HepG2 (cell line): ENCODE data around the gene MCAT. TPM values are rescaled to one million over a fixed set of nuclear protein-coding genes. Genes with fewer than 3 reads are reported as not detected.

Experiments used
- ATF1 ChIP-seq: IDR thresholded peaks from 2 replicates; pipeline ENCODE4 v1.6.1; 2016; ENCODE audit warnings: mild to moderate bottlenecking, control low read depth
- DNMT1 ChIP-seq: sonication (generic); formaldehyde crosslinking; IDR thresholded peaks from 2 replicates; pipeline ENCODE4 v1.5.1; 2020; ENCODE audit warnings: mild to moderate bottlenecking, missing genetic modification reagents
- DNMT3B ChIP-seq: conservative IDR thresholded peaks from 2 replicates; pipeline ENCODE4 v1.6.1; 2016; ENCODE audit warnings: missing biosample characterization, control low read depth
- HOXA3 ChIP-seq: sonication (generic); formaldehyde crosslinking; IDR thresholded peaks from 2 replicates; pipeline ENCODE4 v1.5.0; 2020; ENCODE audit warnings: missing genetic modification reagents
- IRX3 ChIP-seq: sonication (generic); formaldehyde crosslinking; IDR thresholded peaks from 2 replicates; pipeline ENCODE4 v1.8.1; 2023; ENCODE audit warnings: mild to moderate bottlenecking, low read depth, missing genetic modification reagents, borderline replicate concordance
- NFIB ChIP-seq: sonication (generic); formaldehyde crosslinking; IDR thresholded peaks from 2 replicates; pipeline ENCODE4 v1.9.0; 2021; ENCODE audit warnings: missing genetic modification reagents, mild to moderate bottlenecking, borderline replicate concordance
- REL ChIP-seq: sonication (generic); formaldehyde crosslinking; conservative IDR thresholded peaks from 2 replicates; pipeline ENCODE4 v1.8.0; 2022; ENCODE audit warnings: mild to moderate bottlenecking, missing genetic modification reagents, moderate library complexity
- RORA ChIP-seq: sonication (generic); formaldehyde crosslinking; IDR thresholded peaks from 2 replicates; pipeline ENCODE4 v1.5.0; 2020; ENCODE audit warnings: mild to moderate bottlenecking, missing genetic modification reagents, moderate library complexity
- SP4 ChIP-seq: sonication (generic); formaldehyde crosslinking; IDR thresholded peaks from 2 replicates; pipeline ENCODE4 v1.8.1; 2023; ENCODE audit warnings: mild to moderate bottlenecking, missing genetic modification reagents
- ZEB1 ChIP-seq: IDR thresholded peaks from 2 replicates; pipeline ENCODE4 v1.6.1; 2012; ENCODE audit warnings: mild to moderate bottlenecking, low read depth, inconsistent platforms; ENCODE audit not compliant: insufficient replicate concordance
- ZFAT ChIP-seq: sonication (generic); formaldehyde crosslinking; conservative IDR thresholded peaks from 2 replicates; pipeline ENCODE4 v1.8.1; 2023; ENCODE audit warnings: missing genetic modification reagents, inconsistent platforms
- ZNF225 ChIP-seq: sonication (generic); formaldehyde crosslinking; IDR thresholded peaks from 2 replicates; pipeline ENCODE4 v1.4.0; 2020; ENCODE audit warnings: mild to moderate bottlenecking, missing genetic modification reagents
- ZNF230 ChIP-seq: sonication (generic); formaldehyde crosslinking; IDR thresholded peaks from 2 replicates; pipeline ENCODE4 v1.4.0; 2020; ENCODE audit warnings: mild to moderate bottlenecking, missing genetic modification reagents
- ZNF263 ChIP-seq: sonication (generic); formaldehyde crosslinking; IDR thresholded peaks from 2 replicates; pipeline ENCODE4 v1.4.0; 2020; ENCODE audit warnings: missing genetic modification reagents
- ZNF296 ChIP-seq: sonication (generic); formaldehyde crosslinking; conservative IDR thresholded peaks from 2 replicates; pipeline ENCODE4 v1.5.0; 2020; ENCODE audit warnings: mild to moderate bottlenecking, missing genetic modification reagents
- ZNF441 ChIP-seq: sonication (generic); formaldehyde crosslinking; IDR thresholded peaks from 2 replicates; pipeline ENCODE4 v1.7.0; 2021; ENCODE audit warnings: missing genetic modification reagents, borderline replicate concordance
- polyA plus RNA-seq, 8 experiments: library from polyadenylated mRNA; depleted of rRNA in 3 of 8; stranded (reverse) in 7 of 8; unstranded in 1 of 8; fragments of >200 nt; fragmentation: Illumina TruSeq in 4 of 8; extraction: Trizol in 4 of 8; gene quantifications; 2 replicates each; pipeline versions ENCODE4 v1.2.1 to v1.2.3, GENCODE V29; 2011 to 2016; ENCODE audit warnings: low read depth in 4 of 8, missing spikeins in 1 of 8, mixed read lengths in 1 of 8; ENCODE audit not compliant: insufficient read depth in 1 of 8
- total RNA-seq, 5 experiments: library from RNA; depleted of rRNA; stranded (reverse); fragments of >200 nt; fragmentation: Illumina TruSeq; extraction: Trizol; gene quantifications; 2 replicates each; pipeline ENCODE4 v1.2.3, GENCODE V29; 2016; ENCODE audit warnings: low read depth in 1 of 5
- TF ChIP-seq, protein P1 (sequence below): sonication (generic); formaldehyde crosslinking; IDR thresholded peaks from 2 replicates; pipeline ENCODE4 v1.4.0; 2020; ENCODE audit warnings: missing genetic modification reagents
- TF ChIP-seq, protein P2 (sequence below): sonication (generic); formaldehyde crosslinking; IDR thresholded peaks from 2 replicates; pipeline ENCODE4 v1.5.0; 2020; ENCODE audit warnings: mild to moderate bottlenecking, missing genetic modification reagents
- TF ChIP-seq, protein P3 (sequence below): sonication (generic); IDR thresholded peaks from 2 replicates; pipeline ENCODE4 v1.6.1; 2016; ENCODE audit warnings: low read depth, borderline replicate concordance
- TF ChIP-seq, protein P4 (sequence below): sonication (generic); formaldehyde crosslinking; IDR thresholded peaks from 2 replicates; pipeline ENCODE4 v1.4.0; 2020; ENCODE audit warnings: low read depth, mild to moderate bottlenecking, missing genetic modification reagents

Gene MCAT
- total and polyA plus RNA-seq, 2 of the 13 experiments (the other 11 are each of a cell fraction or from before 2014, with no cell fraction given), result 9.3 to 16.7 TPM

DNA sequence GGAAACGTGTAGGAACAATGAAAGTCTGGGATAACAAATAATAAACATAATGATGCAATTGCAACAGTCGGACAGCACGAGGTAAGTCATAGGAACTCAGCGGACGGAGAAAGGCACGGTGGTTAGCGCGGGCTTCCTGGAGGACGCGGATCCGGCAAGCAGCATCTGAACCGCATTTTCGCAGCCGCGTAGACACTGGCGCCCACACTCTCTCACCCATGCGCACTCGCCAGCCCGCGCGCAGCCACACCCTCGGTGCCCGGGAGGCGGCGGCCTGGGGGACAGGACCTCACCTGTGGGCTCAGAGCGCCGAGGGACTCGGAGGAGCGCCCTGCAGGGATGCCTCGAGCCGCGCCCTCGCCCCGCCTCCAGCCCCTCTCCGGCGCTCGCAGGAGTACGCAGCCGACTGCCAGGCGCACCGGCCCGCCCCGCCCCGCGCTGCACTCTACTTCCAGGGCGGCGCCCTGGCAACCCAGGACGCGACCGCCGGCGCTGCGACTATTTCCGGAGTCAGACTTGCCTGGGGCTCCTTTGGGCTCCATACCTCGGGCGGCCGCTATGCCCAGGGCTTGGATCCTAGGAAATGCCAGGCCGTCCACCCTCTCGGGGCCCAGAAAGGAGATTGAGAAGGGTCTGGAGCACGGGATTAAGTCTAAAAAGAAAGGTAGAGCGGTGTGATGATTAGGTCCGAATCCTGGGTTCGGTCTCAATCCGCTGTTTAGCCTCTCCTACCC is 54.0 kb downstream of the MCAT start, which contains the start of gene TTLL1 (continued):
- TF ChIP-seq, protein P1, sequence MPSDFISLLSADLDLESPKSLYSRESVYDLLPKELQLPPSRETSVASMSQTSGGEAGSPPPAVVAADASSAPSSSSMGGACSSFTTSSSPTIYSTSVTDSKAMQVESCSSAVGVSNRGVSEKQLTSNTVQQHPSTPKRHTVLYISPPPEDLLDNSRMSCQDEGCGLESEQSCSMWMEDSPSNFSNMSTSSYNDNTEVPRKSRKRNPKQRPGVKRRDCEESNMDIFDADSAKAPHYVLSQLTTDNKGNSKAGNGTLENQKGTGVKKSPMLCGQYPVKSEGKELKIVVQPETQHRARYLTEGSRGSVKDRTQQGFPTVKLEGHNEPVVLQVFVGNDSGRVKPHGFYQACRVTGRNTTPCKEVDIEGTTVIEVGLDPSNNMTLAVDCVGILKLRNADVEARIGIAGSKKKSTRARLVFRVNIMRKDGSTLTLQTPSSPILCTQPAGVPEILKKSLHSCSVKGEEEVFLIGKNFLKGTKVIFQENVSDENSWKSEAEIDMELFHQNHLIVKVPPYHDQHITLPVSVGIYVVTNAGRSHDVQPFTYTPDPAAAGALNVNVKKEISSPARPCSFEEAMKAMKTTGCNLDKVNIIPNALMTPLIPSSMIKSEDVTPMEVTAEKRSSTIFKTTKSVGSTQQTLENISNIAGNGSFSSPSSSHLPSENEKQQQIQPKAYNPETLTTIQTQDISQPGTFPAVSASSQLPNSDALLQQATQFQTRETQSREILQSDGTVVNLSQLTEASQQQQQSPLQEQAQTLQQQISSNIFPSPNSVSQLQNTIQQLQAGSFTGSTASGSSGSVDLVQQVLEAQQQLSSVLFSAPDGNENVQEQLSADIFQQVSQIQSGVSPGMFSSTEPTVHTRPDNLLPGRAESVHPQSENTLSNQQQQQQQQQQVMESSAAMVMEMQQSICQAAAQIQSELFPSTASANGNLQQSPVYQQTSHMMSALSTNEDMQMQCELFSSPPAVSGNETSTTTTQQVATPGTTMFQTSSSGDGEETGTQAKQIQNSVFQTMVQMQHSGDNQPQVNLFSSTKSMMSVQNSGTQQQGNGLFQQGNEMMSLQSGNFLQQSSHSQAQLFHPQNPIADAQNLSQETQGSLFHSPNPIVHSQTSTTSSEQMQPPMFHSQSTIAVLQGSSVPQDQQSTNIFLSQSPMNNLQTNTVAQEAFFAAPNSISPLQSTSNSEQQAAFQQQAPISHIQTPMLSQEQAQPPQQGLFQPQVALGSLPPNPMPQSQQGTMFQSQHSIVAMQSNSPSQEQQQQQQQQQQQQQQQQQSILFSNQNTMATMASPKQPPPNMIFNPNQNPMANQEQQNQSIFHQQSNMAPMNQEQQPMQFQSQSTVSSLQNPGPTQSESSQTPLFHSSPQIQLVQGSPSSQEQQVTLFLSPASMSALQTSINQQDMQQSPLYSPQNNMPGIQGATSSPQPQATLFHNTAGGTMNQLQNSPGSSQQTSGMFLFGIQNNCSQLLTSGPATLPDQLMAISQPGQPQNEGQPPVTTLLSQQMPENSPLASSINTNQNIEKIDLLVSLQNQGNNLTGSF (CRISPR knock-in tag), result no peak
- no peak for TF ChIP-seq DNMT3B
- no peak for TF ChIP-seq ZFAT (CRISPR knock-in tag)
- TF ChIP-seq HOXA3 (CRISPR knock-in tag), result peak; percentile 83
- no peak for TF ChIP-seq REL (CRISPR knock-in tag)
- no peak for TF ChIP-seq ZNF296
- TF ChIP-seq NFIB (CRISPR knock-in tag), result no peak
- TF ChIP-seq, protein P2, sequence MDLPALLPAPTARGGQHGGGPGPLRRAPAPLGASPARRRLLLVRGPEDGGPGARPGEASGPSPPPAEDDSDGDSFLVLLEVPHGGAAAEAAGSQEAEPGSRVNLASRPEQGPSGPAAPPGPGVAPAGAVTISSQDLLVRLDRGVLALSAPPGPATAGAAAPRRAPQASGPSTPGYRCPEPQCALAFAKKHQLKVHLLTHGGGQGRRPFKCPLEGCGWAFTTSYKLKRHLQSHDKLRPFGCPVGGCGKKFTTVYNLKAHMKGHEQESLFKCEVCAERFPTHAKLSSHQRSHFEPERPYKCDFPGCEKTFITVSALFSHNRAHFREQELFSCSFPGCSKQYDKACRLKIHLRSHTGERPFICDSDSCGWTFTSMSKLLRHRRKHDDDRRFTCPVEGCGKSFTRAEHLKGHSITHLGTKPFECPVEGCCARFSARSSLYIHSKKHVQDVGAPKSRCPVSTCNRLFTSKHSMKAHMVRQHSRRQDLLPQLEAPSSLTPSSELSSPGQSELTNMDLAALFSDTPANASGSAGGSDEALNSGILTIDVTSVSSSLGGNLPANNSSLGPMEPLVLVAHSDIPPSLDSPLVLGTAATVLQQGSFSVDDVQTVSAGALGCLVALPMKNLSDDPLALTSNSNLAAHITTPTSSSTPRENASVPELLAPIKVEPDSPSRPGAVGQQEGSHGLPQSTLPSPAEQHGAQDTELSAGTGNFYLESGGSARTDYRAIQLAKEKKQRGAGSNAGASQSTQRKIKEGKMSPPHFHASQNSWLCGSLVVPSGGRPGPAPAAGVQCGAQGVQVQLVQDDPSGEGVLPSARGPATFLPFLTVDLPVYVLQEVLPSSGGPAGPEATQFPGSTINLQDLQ (CRISPR knock-in tag), result no peak
- no peak for TF ChIP-seq RORA (CRISPR knock-in tag)
- TF ChIP-seq SP4 (CRISPR knock-in tag), result peak; percentile 66; the same call in 1 of the 2 replicates
- TF ChIP-seq ZNF225 (CRISPR knock-in tag), result no peak
- TF ChIP-seq ZNF441 (CRISPR knock-in tag), result no peak
- TF ChIP-seq, protein P3, sequence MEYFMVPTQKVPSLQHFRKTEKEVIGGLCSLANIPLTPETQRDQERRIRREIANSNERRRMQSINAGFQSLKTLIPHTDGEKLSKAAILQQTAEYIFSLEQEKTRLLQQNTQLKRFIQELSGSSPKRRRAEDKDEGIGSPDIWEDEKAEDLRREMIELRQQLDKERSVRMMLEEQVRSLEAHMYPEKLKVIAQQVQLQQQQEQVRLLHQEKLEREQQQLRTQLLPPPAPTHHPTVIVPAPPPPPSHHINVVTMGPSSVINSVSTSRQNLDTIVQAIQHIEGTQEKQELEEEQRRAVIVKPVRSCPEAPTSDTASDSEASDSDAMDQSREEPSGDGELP, result peak; percentile 29; the same call in 1 of the 2 replicates
- peak; percentile 24; the same call in 1 of the 2 replicates for TF ChIP-seq ZNF263 (CRISPR knock-in tag)
- TF ChIP-seq ZEB1, result no peak
- peak; percentile 76; the same call in 1 of the 2 replicates for TF ChIP-seq IRX3 (CRISPR knock-in tag)
- no peak for TF ChIP-seq DNMT1 (CRISPR knock-in tag)
- 0 out of 2 replicates have a peak, but pooled peaks have one; percentile 53 for TF ChIP-seq ZNF230
- no peak for TF ChIP-seq ATF1
- TF ChIP-seq, protein P4, sequence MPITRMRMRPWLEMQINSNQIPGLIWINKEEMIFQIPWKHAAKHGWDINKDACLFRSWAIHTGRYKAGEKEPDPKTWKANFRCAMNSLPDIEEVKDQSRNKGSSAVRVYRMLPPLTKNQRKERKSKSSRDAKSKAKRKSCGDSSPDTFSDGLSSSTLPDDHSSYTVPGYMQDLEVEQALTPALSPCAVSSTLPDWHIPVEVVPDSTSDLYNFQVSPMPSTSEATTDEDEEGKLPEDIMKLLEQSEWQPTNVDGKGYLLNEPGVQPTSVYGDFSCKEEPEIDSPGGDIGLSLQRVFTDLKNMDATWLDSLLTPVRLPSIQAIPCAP (CRISPR knock-in tag), result no peak
